Left kidney (tissue), 2 donors: ENCODE measurements around the gene PAX6. TPM values are rescaled to one million over a fixed set of nuclear protein-coding genes. Genes with fewer than 3 reads are reported as not detected.

Source experiments
- DNase-seq: peaks from one replicate; pipeline ENCODE4 v3.0.0-alpha.2; 2013
- polyA plus RNA-seq: library from polyadenylated mRNA; unstranded; fragments of 120-200 nt; gene quantifications from one replicate; pipeline ENCODE4 v1.2.1, GENCODE V29; 2013; ENCODE audit not compliant: insufficient read length

Gene PAX6
- polyA plus RNA-seq, 1 donor, result 0.15 TPM

DNA sequence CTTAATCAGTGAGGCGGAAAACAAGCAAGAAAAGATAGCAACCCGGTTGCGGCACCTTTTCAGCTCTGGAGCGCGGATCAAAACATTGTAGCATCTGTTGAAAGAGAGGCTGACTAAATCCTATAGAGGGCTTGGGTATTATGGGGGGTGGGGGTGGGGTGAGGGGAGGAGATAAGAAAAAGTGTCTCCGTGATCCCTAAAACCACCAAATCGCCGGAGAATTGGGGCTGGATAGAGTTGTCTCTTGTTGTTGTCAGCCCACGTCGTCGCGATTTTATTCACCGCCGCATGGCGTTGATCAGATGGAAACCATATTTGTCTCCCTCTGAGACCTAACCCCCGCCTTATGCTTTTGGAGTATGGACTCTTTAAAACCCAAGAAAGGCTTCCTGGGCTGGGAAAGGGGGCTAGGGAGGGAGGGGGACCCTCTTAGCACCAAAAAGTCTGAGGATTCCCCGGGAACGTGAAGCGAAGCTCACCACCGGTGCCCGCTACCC, 13.0 kb downstream of the PAX6 start:
- DNase-seq, result no peak

DNA sequence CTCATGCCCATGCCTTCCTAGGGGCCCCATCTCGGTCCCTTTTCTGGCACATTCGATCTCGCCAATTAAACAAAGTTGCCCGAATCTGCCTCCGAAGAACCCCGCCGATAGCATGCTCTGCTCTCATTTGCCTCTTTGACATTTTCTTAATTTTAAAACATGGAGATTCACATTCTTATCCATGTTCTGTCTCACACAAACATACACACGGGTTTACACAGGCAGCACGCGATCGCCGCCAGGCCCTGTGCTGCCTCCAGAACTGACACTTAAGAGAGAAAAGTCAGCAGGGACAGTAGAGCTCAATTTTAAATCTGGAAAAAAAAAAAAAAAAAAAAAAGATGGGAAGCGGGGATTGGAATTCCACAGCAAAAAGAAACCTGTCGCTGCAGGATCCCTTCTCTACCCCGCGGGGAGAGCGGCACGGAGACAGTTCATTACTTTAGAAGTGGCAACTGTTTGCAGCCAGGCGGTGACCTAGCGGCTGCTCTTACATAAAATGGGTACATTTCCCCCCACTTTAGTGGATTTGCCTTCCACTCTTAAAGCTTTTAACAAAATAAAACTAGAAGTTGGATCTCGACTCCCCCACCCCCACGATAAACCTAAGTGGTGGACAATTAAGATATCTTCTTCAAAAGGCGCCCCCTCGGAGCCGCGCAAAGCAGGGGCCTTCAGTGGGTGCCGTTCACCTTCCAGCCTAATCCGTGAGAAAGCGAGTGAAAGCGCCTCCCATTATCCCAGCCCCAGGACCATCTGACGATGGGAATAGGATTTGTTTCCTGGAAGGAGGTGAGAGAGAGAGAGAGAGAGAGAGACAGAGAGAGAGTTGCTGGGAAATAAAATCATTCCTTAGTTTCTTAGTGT, 13.7 kb downstream of the PAX6 start:
- DNase-seq, result no peak

DNA sequence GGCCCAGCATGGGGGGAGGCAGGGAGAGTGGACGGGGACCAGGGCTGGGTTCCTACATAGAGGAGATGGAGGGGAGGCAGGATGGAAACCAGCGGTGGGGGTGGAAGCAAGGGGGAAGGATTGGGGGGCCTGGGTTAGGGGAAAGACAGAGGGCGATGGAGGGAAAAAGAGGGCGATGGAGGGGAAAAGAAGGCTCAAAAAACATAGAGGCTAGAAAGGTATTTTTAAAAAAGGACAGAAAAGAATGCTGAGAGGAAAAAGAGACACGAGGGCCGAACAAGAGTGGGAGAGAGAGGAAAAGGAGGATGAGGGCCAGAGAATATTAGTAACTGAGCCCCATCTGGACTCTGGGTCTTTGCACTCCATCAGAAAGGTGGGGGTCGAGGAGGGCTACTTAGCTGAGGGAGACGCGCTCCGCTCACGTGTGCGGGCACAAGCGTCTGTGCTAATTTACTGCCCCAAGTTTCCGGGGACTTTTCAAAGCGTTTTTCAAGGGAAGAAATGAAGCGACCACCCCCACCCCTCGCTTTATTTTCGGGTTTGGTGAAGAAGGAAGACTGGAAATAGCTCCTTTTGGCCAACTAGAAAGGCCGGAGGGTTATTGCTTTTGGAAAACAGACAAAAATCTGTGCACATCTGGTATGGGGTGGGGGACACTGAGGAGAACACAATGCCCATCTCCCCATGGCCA, 14.5 kb downstream of the PAX6 start:
- DNase-seq, result no peak

DNA sequence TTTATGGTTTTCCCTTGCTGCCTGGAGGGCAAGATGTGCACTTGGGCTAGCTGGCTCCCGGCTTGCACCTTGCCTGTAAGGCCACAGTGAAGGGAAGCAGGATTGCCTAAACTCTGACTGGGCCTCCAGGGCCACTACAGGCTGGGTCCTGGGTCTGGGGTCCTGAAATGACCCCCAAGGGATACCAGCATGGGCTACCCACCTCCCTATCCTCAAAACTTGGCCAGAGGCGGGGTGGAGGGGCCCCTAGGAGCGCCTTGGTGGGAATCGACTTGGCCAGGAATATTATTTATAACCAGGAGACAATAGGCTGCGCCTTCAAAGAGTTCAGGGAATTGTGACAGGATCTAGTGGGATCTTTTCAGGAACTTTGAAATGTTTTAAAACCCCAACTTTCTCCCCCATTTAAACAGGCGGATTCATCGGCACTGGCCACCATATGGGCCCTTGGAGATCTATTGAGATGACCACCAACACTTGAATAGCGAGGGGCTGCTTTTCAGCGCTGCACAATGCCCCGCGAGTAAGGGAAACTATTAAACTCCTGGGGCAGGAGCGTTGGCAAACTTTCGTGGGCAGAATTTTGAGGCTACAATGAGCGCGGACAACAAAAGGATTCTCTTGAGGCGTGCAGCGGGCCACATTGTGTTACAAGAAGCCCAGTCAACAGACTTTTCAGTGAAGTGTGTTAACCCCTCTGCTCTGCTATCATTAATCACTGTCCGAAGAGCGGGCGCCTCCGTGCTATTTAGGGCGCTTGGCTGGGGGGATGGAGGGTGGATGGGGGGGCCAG, 15.2 kb downstream of the PAX6 start:
- no peak for DNase-seq

DNA sequence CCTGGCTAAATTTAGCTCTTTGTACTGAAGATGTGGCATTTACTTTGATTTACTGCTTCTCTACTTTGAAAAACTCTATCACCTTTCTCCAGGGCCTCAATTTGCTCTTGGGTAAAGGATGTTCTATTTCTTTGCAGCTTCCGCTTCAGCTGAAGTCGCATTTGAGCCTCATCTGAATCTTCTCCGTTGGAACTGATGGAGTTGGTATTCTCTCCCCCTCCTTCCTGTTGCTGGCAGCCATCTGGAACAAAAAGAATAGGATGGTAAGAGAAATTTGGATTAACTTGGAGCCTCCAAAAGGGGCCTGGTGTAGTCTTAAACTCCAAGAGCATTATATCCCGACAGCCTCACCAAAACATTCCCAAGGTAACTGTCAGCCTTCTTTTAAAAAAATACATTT, 16.6 kb downstream of the PAX6 start:
- DNase-seq, result no peak

DNA sequence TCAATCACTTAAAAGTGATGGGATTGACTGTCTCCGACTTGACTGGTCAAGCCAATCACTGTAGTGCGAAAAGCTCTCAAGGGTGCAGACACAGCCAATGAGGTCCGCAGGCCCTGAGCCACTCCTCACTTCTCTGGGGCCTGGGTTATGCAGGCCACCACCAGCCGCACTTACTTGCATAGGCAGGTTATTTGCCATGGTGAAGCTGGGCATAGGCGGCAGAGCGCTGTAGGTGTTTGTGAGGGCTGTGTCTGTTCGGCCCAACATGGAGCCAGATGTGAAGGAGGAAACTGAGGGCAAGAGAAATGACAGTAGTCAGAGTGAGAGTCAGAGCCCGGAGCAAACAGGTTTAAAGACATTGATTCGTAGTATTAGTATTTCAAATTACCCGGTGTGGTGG, 17.9 kb downstream of the PAX6 start:
- DNase-seq, result no peak

DNA sequence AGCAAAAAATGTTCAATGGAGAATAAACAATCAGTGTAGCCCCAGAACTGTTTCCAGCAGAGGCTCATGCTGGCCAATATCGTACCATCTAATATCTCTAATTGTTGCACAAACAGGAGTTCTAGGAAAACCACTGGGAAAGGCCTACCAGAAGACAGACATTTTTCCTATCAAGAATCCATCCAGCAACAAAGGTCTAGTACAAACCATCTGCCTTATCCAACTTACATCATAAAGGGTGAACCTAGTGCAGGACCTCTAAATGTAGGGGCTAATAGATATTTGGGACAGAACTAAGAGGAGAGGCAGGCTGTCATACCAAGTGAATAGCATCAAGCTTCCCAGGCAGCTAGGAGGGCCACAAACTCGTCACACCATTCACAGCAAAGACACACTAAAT, 18.7 kb downstream of the PAX6 start:
- no peak for DNase-seq

DNA sequence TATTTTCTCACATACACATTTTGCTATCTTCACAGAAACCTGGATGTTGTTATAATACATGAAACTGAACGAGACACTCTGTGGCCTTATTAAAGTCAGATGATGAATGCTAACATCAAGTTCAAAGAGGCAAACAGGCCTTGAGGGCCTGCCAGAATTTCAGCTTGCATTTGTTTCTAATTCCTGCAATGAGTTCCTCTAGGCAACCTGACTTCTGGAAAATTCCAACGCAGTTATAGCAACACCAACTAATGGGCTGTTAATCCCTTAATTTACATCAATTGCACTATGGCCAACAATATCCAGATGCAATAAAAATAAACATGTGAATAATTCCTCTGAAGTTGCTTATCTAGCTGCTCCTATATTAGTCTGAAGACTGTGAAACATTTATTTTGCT, 19.1 kb downstream of the PAX6 start:
- DNase-seq, result no peak

DNA sequence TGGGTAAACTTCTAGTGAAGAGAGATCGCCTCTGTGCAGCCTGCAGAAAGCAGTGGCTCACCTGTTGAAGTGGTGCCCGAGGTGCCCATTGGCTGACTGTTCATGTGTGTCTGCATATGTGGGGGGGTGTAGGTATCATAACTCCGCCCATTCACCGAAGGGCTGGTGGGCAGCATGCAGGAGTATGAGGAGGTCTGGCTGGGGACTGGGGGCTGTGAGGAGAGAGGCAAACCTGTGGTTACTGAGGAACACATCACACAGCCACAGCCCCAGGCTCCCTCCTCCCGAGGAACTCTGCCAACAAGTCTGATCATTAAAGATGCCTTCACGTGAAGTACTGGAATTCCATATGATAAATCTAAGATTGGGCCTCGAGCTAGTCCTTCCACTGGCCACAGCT, 20.5 kb downstream of the PAX6 start:
- no peak for DNase-seq

DNA sequence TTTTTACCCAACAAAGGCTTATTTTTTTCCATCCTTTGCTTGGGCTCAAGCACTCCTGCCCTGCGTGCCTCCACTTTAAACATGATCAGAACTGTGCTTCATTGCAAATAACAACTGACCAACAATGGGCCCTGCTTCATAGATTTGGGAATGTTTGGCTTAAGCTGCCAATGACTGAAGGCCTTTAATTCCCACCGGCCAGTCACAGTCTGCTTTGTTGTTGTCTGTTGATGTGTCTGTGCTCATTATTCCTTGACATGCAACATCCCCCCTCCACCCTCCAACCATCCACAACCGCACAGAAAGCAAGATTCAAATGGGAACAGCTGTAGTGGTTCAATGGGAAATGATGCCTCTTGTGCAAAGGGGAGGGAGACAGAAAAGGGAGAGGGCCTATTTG, 23.0 kb downstream of the PAX6 start:
- DNase-seq, result no peak

DNA sequence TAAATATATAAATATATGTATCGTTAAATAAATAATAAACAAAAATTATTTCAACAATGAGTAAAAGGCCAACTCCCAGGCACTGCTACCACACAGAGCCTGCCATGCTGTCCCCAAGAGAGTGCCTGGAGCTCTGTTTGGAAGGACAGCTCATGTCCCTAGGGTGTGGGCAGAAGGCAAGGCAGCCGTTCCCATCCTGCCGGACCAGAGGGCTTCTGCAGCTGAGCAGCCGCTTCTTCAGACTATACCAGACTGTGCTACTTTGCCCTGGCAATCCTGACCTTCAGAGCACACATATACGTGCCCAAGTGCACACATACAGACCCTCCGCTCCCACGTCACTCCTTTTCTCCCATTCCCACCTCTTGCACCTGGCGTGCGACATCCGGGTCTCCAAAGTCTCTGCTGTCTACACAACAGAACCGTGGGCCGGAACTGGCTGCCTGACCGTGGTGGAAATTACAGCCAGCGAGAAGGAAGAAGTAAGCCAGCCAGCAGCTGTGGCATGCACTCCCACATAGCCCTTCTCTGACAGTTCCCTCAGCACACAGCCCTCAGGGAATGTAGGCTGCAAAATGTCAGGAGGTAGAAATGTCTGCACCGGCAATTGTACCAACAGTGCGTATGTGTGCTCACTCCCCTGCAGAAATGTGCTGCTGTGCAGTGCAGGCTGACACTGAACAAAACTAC, 24.0 kb downstream of the PAX6 start:
- no peak for DNase-seq

DNA sequence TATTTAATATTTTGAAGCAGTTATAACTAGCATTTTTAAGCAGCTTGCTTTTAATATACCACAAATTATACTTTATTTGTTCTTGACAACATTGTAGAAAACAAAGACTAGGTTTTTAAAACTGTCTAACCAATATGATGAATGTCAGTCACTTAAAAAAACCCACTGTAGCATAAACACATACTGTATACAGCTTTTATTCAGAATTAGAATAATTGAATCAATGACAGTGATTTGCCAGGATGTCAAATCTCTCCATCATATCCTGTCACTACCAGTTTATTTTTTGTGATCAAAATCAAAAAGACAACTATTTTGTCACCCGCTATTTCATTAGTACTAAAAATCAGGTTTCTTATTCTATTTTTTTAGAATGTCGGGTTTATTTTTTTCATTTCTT, 26.5 kb downstream of the PAX6 start:
- DNase-seq, result no peak

DNA sequence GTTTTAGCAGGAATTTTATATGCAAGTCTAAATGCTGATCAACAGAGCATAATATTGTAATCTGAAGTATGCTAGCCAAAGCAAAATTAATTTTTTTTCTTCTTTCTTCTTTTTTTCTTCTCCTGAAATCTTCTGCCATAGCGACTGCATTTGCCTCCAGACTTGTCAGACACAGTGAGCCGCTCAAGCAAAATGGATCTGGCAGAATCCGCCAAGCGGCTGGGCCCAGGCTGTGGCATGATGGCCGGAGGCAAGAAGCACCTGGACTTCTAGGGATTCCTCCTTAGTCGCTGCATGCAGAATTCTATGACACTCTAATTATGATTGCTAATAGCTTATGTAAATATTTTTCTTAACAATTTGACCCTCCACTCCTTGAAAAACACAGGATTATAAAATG, 27.9 kb downstream of the PAX6 start:
- DNase-seq, result no peak

DNA sequence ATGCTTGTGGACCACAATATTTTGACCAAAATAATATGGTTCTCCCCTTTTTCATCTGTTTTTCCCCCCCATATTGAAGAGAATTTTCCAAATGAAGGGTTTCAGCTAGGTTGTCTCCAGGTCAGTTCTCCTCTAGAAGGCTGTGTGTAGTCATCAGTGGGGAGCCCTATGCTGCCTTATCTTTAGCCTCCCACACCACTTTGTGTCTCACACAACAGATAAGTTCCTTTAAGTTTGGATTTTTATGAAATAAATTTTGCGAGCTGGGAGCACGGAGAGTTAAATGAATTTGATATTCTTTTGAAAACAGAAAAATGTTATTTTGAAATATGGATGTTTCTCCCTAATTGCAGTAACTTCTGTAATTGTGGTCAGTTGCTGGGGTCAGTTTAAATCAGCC, 28.9 kb downstream of the PAX6 start:
- no peak for DNase-seq

DNA sequence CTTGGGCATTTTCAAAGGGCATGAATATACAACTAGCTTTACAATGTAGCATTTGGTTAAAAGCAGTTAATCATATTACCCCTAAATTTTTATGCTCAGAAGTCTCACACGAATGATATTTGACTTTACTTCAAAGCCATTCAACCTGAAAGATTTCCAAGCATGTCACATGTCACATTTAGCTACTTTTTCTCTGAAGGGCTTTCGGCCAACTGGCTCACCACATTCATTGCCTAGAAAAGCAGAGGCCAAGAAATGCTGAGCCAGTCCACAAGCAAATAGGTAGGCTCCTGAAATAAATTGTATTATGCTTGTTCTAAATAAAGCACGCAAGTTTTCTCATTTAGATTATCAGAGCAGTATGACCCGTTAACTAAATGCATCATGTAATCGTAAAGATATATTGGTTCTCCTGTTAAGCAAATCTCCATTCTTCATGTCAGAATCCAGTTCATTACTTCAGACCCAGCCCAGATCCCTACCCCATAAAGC, 30.6 kb downstream of the PAX6 start:
- no peak for DNase-seq

DNA sequence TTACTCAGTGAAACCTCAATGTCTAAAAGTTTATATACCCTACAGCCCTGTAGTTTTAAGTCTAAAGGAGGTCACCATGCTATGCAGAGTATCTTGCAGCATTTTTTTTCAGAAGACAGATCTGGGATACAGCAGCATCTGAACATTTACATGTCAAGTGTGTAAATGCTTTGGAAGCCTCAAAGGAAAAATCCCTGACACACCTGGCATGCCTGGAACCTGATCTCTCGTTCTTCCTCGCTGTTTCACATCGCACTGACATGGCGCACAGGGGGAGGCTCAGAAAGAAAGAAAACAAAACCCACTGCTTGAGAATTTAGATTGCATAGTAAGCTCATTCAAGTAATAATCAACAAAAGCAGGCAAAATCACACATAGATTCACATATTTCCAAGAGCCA, 31.0 kb downstream of the PAX6 start:
- no peak for DNase-seq

DNA sequence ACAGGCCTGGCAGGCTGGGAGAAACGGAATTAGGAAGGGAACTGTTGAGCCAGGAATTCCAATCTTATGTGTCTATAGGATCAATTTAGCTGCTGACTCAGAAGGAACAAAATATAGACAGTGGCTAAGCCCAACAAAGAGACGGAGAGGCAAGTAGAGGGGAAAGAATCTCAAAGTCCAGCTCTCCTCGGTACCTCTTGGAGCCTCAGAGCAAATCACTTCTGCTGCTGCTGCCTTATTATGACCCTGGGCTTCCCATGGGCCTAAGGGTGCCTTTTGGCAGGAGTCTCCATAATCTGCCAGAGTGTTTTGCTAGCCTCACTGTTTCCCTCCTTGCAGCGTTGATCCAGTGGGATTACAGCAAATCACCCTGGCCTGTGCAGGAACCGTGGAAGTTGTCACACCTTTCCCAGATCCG, 31.7 kb downstream of the PAX6 start:
- no peak for DNase-seq

DNA sequence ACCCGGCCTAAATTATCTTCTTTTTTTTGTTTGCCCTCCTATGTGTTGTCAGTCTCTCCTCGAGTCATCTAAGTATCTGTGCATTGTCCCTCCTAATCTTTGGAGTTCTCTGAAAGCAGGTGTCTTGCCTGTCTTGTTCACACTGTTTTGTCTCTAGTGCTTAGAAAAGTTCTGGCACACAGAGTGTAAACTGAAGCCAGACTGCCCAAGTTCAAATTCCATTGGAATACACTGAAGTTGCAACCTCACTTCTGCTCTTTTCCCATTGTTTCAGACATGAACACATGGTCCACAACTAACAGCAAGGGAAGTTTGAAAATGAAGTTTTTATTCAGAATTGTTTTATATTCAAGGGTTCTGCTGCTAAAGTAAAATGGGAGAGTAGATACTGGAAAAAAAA, 38.7 kb downstream of the PAX6 start:
- DNase-seq, result no peak

DNA sequence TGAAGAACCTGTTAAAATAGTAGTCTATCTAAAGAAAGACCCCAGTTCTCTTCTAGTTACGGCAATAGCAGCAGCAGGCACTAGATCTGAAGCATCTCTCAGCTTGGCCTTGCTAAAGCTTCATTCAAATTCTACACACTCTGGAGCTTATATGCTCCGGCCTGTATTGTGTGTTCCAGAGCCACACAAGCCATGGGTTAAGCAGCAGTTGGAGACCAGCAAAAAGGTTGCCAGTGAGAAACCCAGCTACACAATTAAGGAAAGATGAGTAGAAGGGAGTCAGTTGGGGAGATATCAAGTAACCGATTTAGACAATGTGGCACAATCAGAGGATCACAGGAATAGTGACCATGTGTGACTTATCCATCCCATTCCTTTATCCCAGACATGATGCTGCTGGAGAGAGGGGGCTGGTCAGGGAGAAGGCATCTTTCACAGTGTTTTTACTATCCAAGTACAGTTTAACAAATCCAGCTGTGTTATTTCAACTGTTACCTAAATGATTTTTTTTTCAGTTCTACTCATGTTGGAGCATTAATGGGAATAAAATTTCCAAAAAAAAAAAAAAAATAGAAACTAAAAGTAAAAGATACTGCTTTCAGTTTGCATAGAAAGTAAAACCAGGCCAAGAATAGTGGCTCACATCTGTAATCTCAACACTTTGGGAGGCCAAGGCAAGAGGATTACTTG, 41.0 kb downstream of the PAX6 start:
- DNase-seq, result peak; percentile 7

DNA sequence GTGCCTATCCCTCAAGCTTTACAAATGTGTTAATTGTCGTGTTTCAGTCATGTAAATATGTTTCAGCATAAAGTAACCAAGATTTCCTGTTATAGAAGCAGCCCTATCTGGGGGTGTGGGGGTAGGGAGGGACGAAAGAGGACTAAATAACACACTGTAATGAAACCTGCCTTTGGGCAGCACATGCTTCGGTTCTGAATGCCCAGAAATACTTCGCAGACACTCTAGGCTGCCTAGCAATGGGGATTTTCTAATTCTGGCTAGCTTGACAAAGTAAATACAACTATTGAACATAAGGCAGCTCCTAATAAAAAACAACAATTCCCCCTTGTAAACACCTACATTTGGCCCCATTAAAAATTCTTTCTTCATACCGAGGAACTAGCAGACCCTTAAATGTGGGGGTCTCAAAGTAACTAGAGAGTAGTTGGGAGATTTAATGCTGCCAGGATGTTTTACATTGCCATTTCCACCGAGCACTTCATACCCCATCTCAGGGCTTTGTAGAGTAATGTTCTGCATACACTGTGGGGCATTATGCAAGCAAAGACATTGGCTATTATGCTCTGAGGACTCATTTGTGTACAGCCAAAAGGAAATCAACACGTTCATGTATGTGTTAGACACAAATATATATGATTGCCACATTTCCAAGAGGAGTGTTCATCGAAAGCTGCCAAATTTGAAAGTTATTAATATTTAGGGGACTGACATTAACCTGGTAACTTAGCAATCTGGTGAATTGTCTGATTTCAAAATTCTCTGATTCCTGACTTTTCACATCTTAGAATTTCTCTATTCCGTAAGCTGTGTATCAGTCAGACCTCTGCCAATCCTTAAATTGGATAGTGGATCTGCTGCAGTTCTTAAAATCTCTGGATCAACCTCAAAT, 42.1 kb downstream of the PAX6 start:
- no peak for DNase-seq
